K562 (cell line): ENCODE data around the gene ZBTB20. TPM values are rescaled to one million over a fixed set of nuclear protein-coding genes. Genes with fewer than 3 reads are reported as not detected.

Experiments used
- ATAC-seq: fragments of 200-7000 bp; cut with Tn5 transposase; 3 replicates; pipeline ENCODE4 v1.9.1; 2020; ENCODE audit warnings: moderate library complexity
- BruUV-seq: library from RNA; stranded (reverse); fragments of 400-500 nt; replicated peaks from 2 replicates; lab custom pipeline; 2021; lab: Mats Ljungman, UMichigan
- CTCF ChIA-PET: fragments of 300-600 bp; formaldehyde crosslinking; extraction: SDS; loops from one replicate; lab custom pipeline; 2021; ENCODE audit warnings: low intra/inter-chr PET ratio; lab: Yijun Ruan, JAX
- POLR2A ChIA-PET: fragments of 300-600, 350-650 bp; sonication (Branson Sonifier 250); formaldehyde crosslinking; extraction: SDS; loops from one replicate; lab custom pipeline; 2021; ENCODE audit warnings: antibody characterized with exemption, inconsistent platforms; lab: Yijun Ruan, JAX
- DNase-seq, 4 experiments: peaks; one replicate each; pipeline versions ENCODE4 v3.0.0 to v3.0.0-alpha.2; 2011 to 2018; ENCODE audit warnings: low spot score in 3 of 4, mixed read lengths in 3 of 4; ENCODE audit errors: extremely low read depth in 1 of 4
- FAIRE-seq: peaks from 2 replicates; lab custom pipeline; 2011; peaks lifted over from hg19 to GRCh38; lab: Jason Lieb, UNC
- H2AFZ ChIP-seq: 2 replicates; pipeline ENCODE4 v1.6.0; 2011; ENCODE audit warnings: low read depth, low read length, control low read depth, inconsistent platforms
- H3K27ac ChIP-seq: fragments of 200-600 bp; 3 replicates; pipeline ENCODE4 v1.8.0; 2011; ENCODE audit warnings: low read depth, mild to moderate bottlenecking, control low read depth, inconsistent platforms, low read length, moderate library complexity, mixed read lengths; ENCODE audit errors: extremely low read depth
- H3K27me3 ChIP-seq, 2 experiments: fragments of 300-600 bp in 1 of 2; 2 replicates in 1 of 2; 3 replicates in 1 of 2; pipeline versions ENCODE4 v1.6.0 to v1.8.0; 2011; ENCODE audit warnings: inconsistent platforms in 2 of 2, low read length in 2 of 2, mild to moderate bottlenecking in 1 of 2, mixed read lengths in 1 of 2, moderate library complexity in 1 of 2; ENCODE audit not compliant: control insufficient read depth in 2 of 2, insufficient read depth in 2 of 2
- H3K36me3 ChIP-seq: fragments of 300-600 bp; 3 replicates; pipeline ENCODE4 v1.8.0; 2011; ENCODE audit warnings: mild to moderate bottlenecking, low read length, inconsistent platforms; ENCODE audit not compliant: control insufficient read depth, insufficient read depth
- H3K4me1 ChIP-seq, 2 experiments: fragments of 200-600 bp in 1 of 2; replicated peaks in 1 of 2; 2 replicates in 1 of 2; 3 replicates in 1 of 2; pipeline versions ENCODE4 v1.5.1 to v1.8.0; 2011; ENCODE audit warnings: inconsistent platforms in 2 of 2, low read length in 2 of 2, mild to moderate bottlenecking in 1 of 2, mixed read lengths in 1 of 2, moderate library complexity in 1 of 2; ENCODE audit not compliant: control insufficient read depth in 2 of 2, insufficient read depth in 2 of 2
- H3K4me2 ChIP-seq: 2 replicates; pipeline ENCODE4 v1.6.1; 2011; ENCODE audit warnings: low read length, control low read depth, inconsistent platforms, mixed read lengths; ENCODE audit not compliant: insufficient read depth
- H3K4me3 ChIP-seq: fragments of 200-600 bp; sonication (generic), shearing (Covaris generic); 2 replicates; pipeline ENCODE4 v1.5.1; 2016; ENCODE audit warnings: control low read depth, inconsistent platforms
- H3K79me2 ChIP-seq: fragments of 200-600 bp; 3 replicates; pipeline ENCODE4 v1.8.0; 2011; ENCODE audit warnings: low read length, inconsistent platforms; ENCODE audit not compliant: control insufficient read depth, insufficient read depth
- H3K9ac ChIP-seq, 2 experiments: 2 replicates each; pipeline versions ENCODE4 v1.6.0 to v1.6.1; 2011; ENCODE audit warnings: low read depth in 2 of 2, low read length in 2 of 2, control low read depth in 1 of 2, inconsistent platforms in 1 of 2, mild to moderate bottlenecking in 1 of 2, mixed read lengths in 1 of 2; ENCODE audit not compliant: insufficient read depth in 1 of 2
- H3K9me1 ChIP-seq: one replicate; pipeline ENCODE4 v1.6.0; 2011; ENCODE audit warnings: inconsistent platforms, mild to moderate bottlenecking, low read length, moderate library complexity; ENCODE audit not compliant: control insufficient read depth, insufficient read depth
- H3K9me3 ChIP-seq: replicated peaks from 2 replicates; pipeline ENCODE4 v1.5.1; 2011; ENCODE audit warnings: low read depth, low read length, inconsistent platforms; ENCODE audit not compliant: control insufficient read depth, insufficient read depth
- H4K20me1 ChIP-seq: replicated peaks from 2 replicates; pipeline ENCODE4 v1.6.1; 2011; ENCODE audit warnings: low read length, inconsistent platforms, mixed read lengths; ENCODE audit not compliant: control insufficient read depth, insufficient read depth
- CBX2 ChIP-seq: fragments of 200-600 bp; sonication (generic); IDR thresholded peaks from one replicate; pipeline ENCODE4 v1.6.1; 2012; ENCODE audit warnings: mild to moderate bottlenecking, low read length, inconsistent platforms; ENCODE audit not compliant: insufficient read depth, poor library complexity, severe bottlenecking
- CUX1 ChIP-seq: fragments of 200-800 bp; sonication (Bioruptor generic); IDR thresholded peaks from 2 replicates; pipeline ENCODE4 v1.6.1; 2016; ENCODE audit warnings: missing genetic modification characterization, missing compliant biosample characterization
- EWSR1 ChIP-seq: fragments of 450-650 bp; IDR thresholded peaks from 2 replicates; pipeline ENCODE4 v1.6.1; 2018; ENCODE audit warnings: borderline replicate concordance, mild to moderate bottlenecking, low read depth, moderate library complexity; ENCODE audit not compliant: partially characterized antibody
- HMGXB4 ChIP-seq: sonication (generic); formaldehyde crosslinking; IDR thresholded peaks from 2 replicates; pipeline ENCODE4 v1.8.1; 2023; ENCODE audit warnings: mild to moderate bottlenecking, missing genetic modification reagents
- HNRNPL ChIP-seq: fragments of 200-400 bp; formaldehyde crosslinking; IDR thresholded peaks from 2 replicates; pipeline ENCODE4 v1.6.1; 2017; ENCODE audit warnings: low read depth, mild to moderate bottlenecking, low read length
- KDM1A ChIP-seq, 2 experiments: fragments of 450-650 bp; IDR thresholded peaks; 2 replicates each; pipeline ENCODE4 v1.6.1; 2016; ENCODE audit warnings: mild to moderate bottlenecking in 2 of 2
- NUFIP1 ChIP-seq: fragments of 450-650 bp; IDR thresholded peaks from 2 replicates; pipeline ENCODE4 v1.6.1; 2018; ENCODE audit not compliant: partially characterized antibody
- TOE1 ChIP-seq, 2 experiments: fragments of 450-650 bp in 1 of 2; sonication (generic) in 1 of 2; formaldehyde crosslinking in 1 of 2; IDR thresholded peaks; 2 replicates each; pipeline versions ENCODE4 v1.7.1 to v1.8.0; 2016 to 2022; ENCODE audit warnings: borderline replicate concordance in 2 of 2, mild to moderate bottlenecking in 2 of 2, antibody characterized with exemption in 1 of 2, inconsistent platforms in 1 of 2, low read depth in 1 of 2, missing genetic modification reagents in 1 of 2, moderate library complexity in 1 of 2
- ZNF23 ChIP-seq: fragments of 250-450 bp; sonication (Bioruptor Pico); IDR thresholded peaks from 2 replicates; pipeline ENCODE4 v1.4.0; 2020; ENCODE audit warnings: mild to moderate bottlenecking
- WGBS: fragments of 100-300 bp; shearing (Covaris generic); methylation state at CpG from one replicate; pipeline ENCODE4 v1.1.6; 2016; ENCODE audit warnings: low coverage, mixed read lengths; ENCODE audit not compliant: insufficient coverage; ENCODE audit errors: missing lambda C conversion rate; 5-methylcytosine and 5-hydroxymethylcytosine counted together
- in situ Hi-C: fragments of 300-500 bp; cut with MboI; formaldehyde crosslinking; loops from 4 replicates; pipeline ENCODE4 v1.15.0; 2018; ENCODE audit warnings: inconsistent platforms, mixed read lengths
- intact Hi-C: fragments of 100-400 bp; cut with micrococcal nuclease; formaldehyde crosslinking; loops from 2 replicates; pipeline ENCODE4 v1.14.2; 2022
- polyA plus RNA-seq, 8 experiments: library from polyadenylated mRNA; depleted of rRNA in 4 of 8; stranded (reverse) in 5 of 8; unstranded in 3 of 8; fragments of >200 nt; fragmentation: Nextera tagmentation in 2 of 8; fragmentation: Illumina TruSeq in 1 of 8; extraction: Ambion mirVana in 2 of 8; extraction: Trizol in 1 of 8; gene quantifications; 2 replicates each; pipeline versions ENCODE4 v1.2.1 to v1.2.3, GENCODE V29; 2011 to 2014; ENCODE audit warnings: inconsistent platforms in 1 of 8, missing spikeins in 1 of 8
- total RNA-seq, 7 experiments: library from RNA; depleted of rRNA in 6 of 7; stranded (reverse); fragments of >200 nt in 6 of 7; fragmentation: Illumina TruSeq in 2 of 7; extraction: Trizol in 2 of 7; gene quantifications; 2 replicates each; pipeline versions ENCODE4 v1.2.1 to v1.2.3, GENCODE V29; 2011 to 2021; ENCODE audit warnings: low replicate concordance in 1 of 7

The ZBTB20 gene
- total and polyA plus RNA-seq, 9 of the 15 experiments (the other 6 are each of a cell fraction or from before 2014, with no cell fraction given) = 0.17 to 1.7 (median 0.45) TPM

- no peaks in the 10 kb centered on the region for H3K79me2 ChIP-seq
- in situ Hi-C loops = no loop called here
- intact Hi-C loops = no loop called here
- ATAC-seq (no peak), DNase-seq (no peak)
- ChIA-PET POLR2A (no interaction called here), CTCF (no interaction called here)
- BruUV-seq = no TSS peak
- H3K27me3 ChIP-seq = no peaks in the 10 kb centered on the region
- no peaks in the 10 kb centered on the region for H3K9me1 ChIP-seq
- H2AFZ ChIP-seq = no peak overlapping the region
- no peak overlapping the region for H3K4me2 ChIP-seq
- no peaks in the 10 kb centered on the region for H3K4me1 ChIP-seq
- no peaks in the 10 kb centered on the region for H3K9me3 ChIP-seq
- H3K4me3 ChIP-seq = no peak overlapping the region
- no peaks in the 10 kb centered on the region for H4K20me1 ChIP-seq
- H3K27ac ChIP-seq = no peak overlapping the region
- no peak for TF ChIP-seq KDM1A (IDR thresholded peaks at IDR 0.05)
- no peak for TF ChIP-seq HNRNPL
- TF ChIP-seq NUFIP1 = no peak
- TF ChIP-seq EWSR1 = no peak
- TF ChIP-seq ZNF23 (CRISPR knock-in tag) = no peak
- TF ChIP-seq, all 486 proteins: peak for 0
- WGBS = 0% methylated on average over 1 of the region's 1 CpG
- H3K9ac ChIP-seq = no peak overlapping the region
- H3K36me3 ChIP-seq = no peaks in the 10 kb centered on the region
- no peak for FAIRE-seq
These were observed 315.2 kb downstream of the ZBTB20 start for GRCh38 chr3:114831861-114832260.

- ChIA-PET CTCF (no interaction called here), POLR2A (no interaction called here)
- TF ChIP-seq HMGXB4 (no peak), CUX1 (CRISPR knock-in tag) (no peak), TOE1 (IDR thresholded peaks at IDR 0.05; ENCODE audit: borderline replicate concordance) (no peak), TOE1 (CRISPR knock-in tag; IDR thresholded peaks at IDR 0.05; ENCODE audit: borderline replicate concordance, low read depth) (no peak), CBX2 (no peak)
These were observed 316.4 kb downstream of the ZBTB20 start for GRCh38 chr3:114830652-114831051.

More at GRCh38 chr3:114830652-114831051, 316.4 kb downstream of the ZBTB20 start:
- in situ Hi-C loops (no loop called here), intact Hi-C loops (no loop called here)
- no peaks in the 10 kb centered on the region for H3K79me2 ChIP-seq
- no peak overlapping the region for H3K4me2 ChIP-seq
- no peak overlapping the region for H3K4me3 ChIP-seq
- ATAC-seq (no peak), DNase-seq (no peak), FAIRE-seq (no peak)
- no TSS peak for BruUV-seq
- no peaks in the 10 kb centered on the region for H3K9me3 ChIP-seq
- H3K4me1 ChIP-seq = no peaks in the 10 kb centered on the region
- 45% methylated on average over 4 of the region's 4 CpGs for WGBS
- no peak overlapping the region for H2AFZ ChIP-seq
- H3K27ac ChIP-seq = no peak overlapping the region
- H3K36me3 ChIP-seq = no peaks in the 10 kb centered on the region
- no peaks in the 10 kb centered on the region for H3K27me3 ChIP-seq
- no peaks in the 10 kb centered on the region for H3K9me1 ChIP-seq
- no peak overlapping the region for H3K9ac ChIP-seq
- no peaks in the 10 kb centered on the region for H4K20me1 ChIP-seq
